WTC11 (cell line): ENCODE results near the gene GDPD3. TPM values are rescaled to one million over a fixed set of nuclear protein-coding genes. Genes with fewer than 3 reads are reported as not detected.

Experiments used
- ATAC-seq: fragments of 200-7000 bp; cut with Tn5 transposase; 2 replicates; pipeline ENCODE4 v1.10.0; 2021; ENCODE audit warnings: mild to moderate bottlenecking, moderate library complexity
- CTCF ChIA-PET: fragments of 300-600 bp; sonication (Branson Sonifier 250); formaldehyde crosslinking; loops from one replicate; lab custom pipeline; 2021; ENCODE audit warnings: antibody characterized with exemption; lab: Charles Lee
- POLR2A ChIA-PET: fragments of 350-600 bp; sonication (Branson Sonifier 250); formaldehyde crosslinking; loops from one replicate; lab custom pipeline; 2021; ENCODE audit warnings: antibody characterized with exemption; lab: Charles Lee
- DNase-seq: peaks from one replicate; pipeline ENCODE4 v3.0.0; 2021; ENCODE audit warnings: low spot score
- H3K27ac Mint-ChIP-seq: 2 replicates; pipeline ENCODE4 v1.8.0; 2021; ENCODE audit warnings: mixed read lengths
- H3K27me3 Mint-ChIP-seq: 2 replicates; pipeline ENCODE4 v1.8.0; 2021; ENCODE audit warnings: low read depth, mild to moderate bottlenecking, moderate library complexity, mixed read lengths
- H3K36me3 Mint-ChIP-seq: 2 replicates; pipeline ENCODE4 v1.8.0; 2021; ENCODE audit warnings: mixed read lengths
- H3K4me1 Mint-ChIP-seq: 2 replicates; pipeline ENCODE4 v1.8.0; 2022; ENCODE audit warnings: mixed read lengths
- H3K4me3 Mint-ChIP-seq: 2 replicates; pipeline ENCODE4 v1.8.0; 2021; ENCODE audit warnings: mild to moderate bottlenecking, moderate library complexity, mixed read lengths
- H3K9me3 Mint-ChIP-seq: 2 replicates; pipeline ENCODE4 v1.8.0; 2021; ENCODE audit warnings: mixed read lengths
- ARID4B ChIP-seq: sonication (generic); formaldehyde crosslinking; IDR thresholded peaks from 2 replicates; pipeline ENCODE4 v1.8.0; 2023; ENCODE audit warnings: missing genetic modification reagents, mild to moderate bottlenecking, borderline replicate concordance
- CREB1 ChIP-seq: sonication (generic); formaldehyde crosslinking; IDR thresholded peaks from 2 replicates; pipeline ENCODE4 v1.8.0; 2023; ENCODE audit warnings: mild to moderate bottlenecking, missing genetic modification reagents
- CREM ChIP-seq: sonication (generic); formaldehyde crosslinking; IDR thresholded peaks from 2 replicates; pipeline ENCODE4 v1.8.1; 2022; ENCODE audit warnings: mild to moderate bottlenecking, missing genetic modification reagents, moderate library complexity
- ELF4 ChIP-seq: sonication (generic); formaldehyde crosslinking; IDR thresholded peaks from 2 replicates; pipeline ENCODE4 v1.8.1; 2022; ENCODE audit warnings: low read depth, mild to moderate bottlenecking, moderate library complexity, missing genetic modification reagents
- EMX1 ChIP-seq: fragments of 250-450 bp; sonication (Bioruptor Pico); IDR thresholded peaks from 2 replicates; pipeline ENCODE4 v1.8.0; 2021; ENCODE audit warnings: mild to moderate bottlenecking
- ESRRA ChIP-seq: sonication (generic); formaldehyde crosslinking; IDR thresholded peaks from 2 replicates; pipeline ENCODE4 v1.8.1; 2022; ENCODE audit warnings: mild to moderate bottlenecking, missing genetic modification reagents, borderline replicate concordance
- ETV6 ChIP-seq: sonication (generic); formaldehyde crosslinking; IDR thresholded peaks from 2 replicates; pipeline ENCODE4 v1.8.1; 2022; ENCODE audit warnings: mild to moderate bottlenecking, missing genetic modification reagents
- FOXJ3 ChIP-seq: sonication (generic); formaldehyde crosslinking; IDR thresholded peaks from 2 replicates; pipeline ENCODE4 v1.9.0; 2021; ENCODE audit warnings: missing genetic modification reagents, mild to moderate bottlenecking, borderline replicate concordance
- FOXK1 ChIP-seq: sonication (generic); formaldehyde crosslinking; IDR thresholded peaks from 2 replicates; pipeline ENCODE4 v1.8.0; 2022; ENCODE audit warnings: mild to moderate bottlenecking, moderate library complexity, missing genetic modification reagents
- FOXP1 ChIP-seq: sonication (generic); formaldehyde crosslinking; IDR thresholded peaks from 2 replicates; pipeline ENCODE4 v1.8.0; 2022; ENCODE audit warnings: missing genetic modification reagents, mild to moderate bottlenecking, moderate library complexity, borderline replicate concordance
- GABPB1 ChIP-seq: sonication (generic); formaldehyde crosslinking; IDR thresholded peaks from 2 replicates; pipeline ENCODE4 v1.8.1; 2023; ENCODE audit warnings: mild to moderate bottlenecking, missing genetic modification reagents
- GRHL2 ChIP-seq: fragments of 250-450 bp; sonication (Bioruptor Pico); IDR thresholded peaks from 2 replicates; pipeline ENCODE4 v1.8.0; 2022; ENCODE audit warnings: mild to moderate bottlenecking, moderate library complexity; ENCODE audit not compliant: insufficient replicate concordance, severe bottlenecking
- HMGXB4 ChIP-seq: sonication (generic); formaldehyde crosslinking; IDR thresholded peaks from 2 replicates; pipeline ENCODE4 v1.8.1; 2023; ENCODE audit warnings: mild to moderate bottlenecking, moderate library complexity, missing genetic modification reagents
- KAT7 ChIP-seq: sonication (generic); formaldehyde crosslinking; IDR thresholded peaks from 2 replicates; pipeline ENCODE4 v1.8.1; 2023; ENCODE audit warnings: missing genetic modification reagents, mild to moderate bottlenecking, borderline replicate concordance
- MYBL2 ChIP-seq: sonication (generic); formaldehyde crosslinking; IDR thresholded peaks from 2 replicates; pipeline ENCODE4 v1.8.1; 2023; ENCODE audit warnings: mild to moderate bottlenecking, moderate library complexity, missing genetic modification reagents
- NFE2L1 ChIP-seq: sonication (generic); formaldehyde crosslinking; IDR thresholded peaks from 2 replicates; pipeline ENCODE4 v1.8.1; 2023; ENCODE audit warnings: missing genetic modification reagents
- NR2C2 ChIP-seq: sonication (generic); formaldehyde crosslinking; IDR thresholded peaks from 2 replicates; pipeline ENCODE4 v1.8.0; 2022; ENCODE audit warnings: mild to moderate bottlenecking, missing genetic modification reagents
- SP1 ChIP-seq: sonication (generic); formaldehyde crosslinking; conservative IDR thresholded peaks from 2 replicates; pipeline ENCODE4 v1.8.1; 2022; ENCODE audit warnings: missing genetic modification reagents
- STAT6 ChIP-seq: sonication (generic); formaldehyde crosslinking; conservative IDR thresholded peaks from 2 replicates; pipeline ENCODE4 v1.8.1; 2023; ENCODE audit warnings: mild to moderate bottlenecking, low read depth, missing genetic modification reagents, moderate library complexity
- TEAD1 ChIP-seq: sonication (generic); formaldehyde crosslinking; IDR thresholded peaks from 2 replicates; pipeline ENCODE4 v1.8.0; 2022; ENCODE audit warnings: mild to moderate bottlenecking, missing genetic modification reagents
- TEAD4 ChIP-seq: sonication (generic); formaldehyde crosslinking; IDR thresholded peaks from 2 replicates; pipeline ENCODE4 v1.8.0; 2022; ENCODE audit warnings: mild to moderate bottlenecking, missing genetic modification reagents
- ZBTB43 ChIP-seq: sonication (generic); formaldehyde crosslinking; IDR thresholded peaks from 2 replicates; pipeline ENCODE4 v1.8.1; 2023; ENCODE audit warnings: mild to moderate bottlenecking, missing genetic modification reagents
- ZSCAN18 ChIP-seq: fragments of 250-450 bp; sonication (Bioruptor Pico); IDR thresholded peaks from 2 replicates; pipeline ENCODE4 v2.1.2; 2022; ENCODE audit warnings: mild to moderate bottlenecking, moderate library complexity
- total RNA-seq: library from RNA; stranded (reverse); gene quantifications from 3 replicates; pipeline ENCODE4 v1.2.3, GENCODE V29; 2021

GDPD3 gene
- total RNA-seq, 1 experiment from 2014 or later: 2.5 TPM

- peak within 1 kb of the TSS; percentile 97 for H3K27ac Mint-ChIP-seq
- TF ChIP-seq HMGXB4 (CRISPR knock-in tag): peak; percentile 66; the same call in 1 of the 2 replicates
- TF ChIP-seq ELF4: no peak
- TF ChIP-seq ZBTB43 (CRISPR knock-in tag): no peak
- TF ChIP-seq GABPB1: peak; percentile 88
- TF ChIP-seq FOXK1 (CRISPR knock-in tag): peak; percentile 59
- TF ChIP-seq NR2C2 (CRISPR knock-in tag): no peak
- 0 out of 2 replicates have a peak, but pooled peaks have one; percentile 11 for TF ChIP-seq ESRRA (CRISPR knock-in tag)
- TF ChIP-seq ETV6 (CRISPR knock-in tag): peak; percentile 71
- no peak for TF ChIP-seq ZSCAN18
- 0 out of 2 replicates have a peak, but pooled peaks have one; percentile 43 for TF ChIP-seq MYBL2 (CRISPR knock-in tag)
- peak; percentile 29; the same call in 1 of the 2 replicates for TF ChIP-seq NFE2L1 (CRISPR knock-in tag)
- TF ChIP-seq SP1 (CRISPR knock-in tag): peak; percentile 51; the same call in 1 of the 2 replicates
- peak; percentile 43; the same call in 1 of the 2 replicates for TF ChIP-seq TEAD1 (CRISPR knock-in tag)
- peak; percentile 93 for TF ChIP-seq CREM (CRISPR knock-in tag)
- peak; percentile 40; the same call in 1 of the 2 replicates for TF ChIP-seq ARID4B (CRISPR knock-in tag)
- TF ChIP-seq, all 79 proteins: peak for 11
- ATAC-seq (peak; percentile 84), DNase-seq (peak; percentile 90)
- no peaks in the 10 kb centered on the region for H3K9me3 Mint-ChIP-seq
- peak within 1 kb of the TSS; percentile 89 for H3K4me3 Mint-ChIP-seq
- H3K4me1 Mint-ChIP-seq: peaks cover 22% of the 10 kb centered on the region
- POLR2A ChIA-PET: interaction anchor here (0.7 to 2.1 kb wide), 5 partner anchors 9 to 177 kb away, joined by 3 to 8 read pairs (median 6); partner anchors contain the start of genes ALDOA, SEZ6L2, TBX6 and YPEL3
- H3K27me3 Mint-ChIP-seq: no peaks in the 10 kb centered on the region
- CTCF ChIA-PET: interaction anchor here (1.0 to 6.0 kb wide), 6 partner anchors 10 to 37 kb away, joined by 3 to 45 read pairs (median 8); partner anchors contain the start of genes ALDOA and TBX6
- peaks cover 44% of the 10 kb centered on the region for H3K36me3 Mint-ChIP-seq
These were observed 37.6 kb downstream of the GDPD3 start, which contains the start of gene PPP4C for GRCh38 chr16:30075503-30076275. Gene PPP4C, plus strand, starts transcription at chr16:30075994. Its CDS starts 384 bp downstream, at chr16:30076378.

GRCh38 chr16:30070490-30070889 lies 42.8 kb downstream of the GDPD3 start:
- POLR2A ChIA-PET: no interaction called here
- CTCF ChIA-PET: interaction anchor here (1.2 to 2.9 kb wide), 2 partner anchors 16 to 22 kb away, joined by 4 to 7 read pairs; no protein-coding TSS in a partner anchor
- TF ChIP-seq CREB1 (CRISPR knock-in tag) (no peak), EMX1 (no peak), FOXJ3 (no peak), STAT6 (no peak), GRHL2 (CRISPR knock-in tag) (no peak), FOXP1 (no peak), ETV6 (CRISPR knock-in tag) (no peak), KAT7 (CRISPR knock-in tag) (no peak), TEAD4 (CRISPR knock-in tag) (no peak)

More at GRCh38 chr16:30070490-30070889, 42.8 kb downstream of the GDPD3 start:
- H3K27me3 Mint-ChIP-seq: no peaks in the 10 kb centered on the region
- peaks cover 25% of the 10 kb centered on the region for H3K4me1 Mint-ChIP-seq
- H3K27ac Mint-ChIP-seq: no peak overlapping the region
- DNase-seq (no peak), ATAC-seq (no peak)
- H3K4me3 Mint-ChIP-seq: no peak overlapping the region
- H3K9me3 Mint-ChIP-seq: no peaks in the 10 kb centered on the region
- peaks cover 56% of the 10 kb centered on the region for H3K36me3 Mint-ChIP-seq
